GM21381 (cell line): ENCODE measurements around the gene SVOP.
"Not testable (repeated sequence)": the region's sequence is repeated elsewhere in the genome, so short reads cannot be mapped to it uniquely, and the experiment has no call there.

Experiments
- ATAC-seq: cut with Tn5 transposase; IDR thresholded peaks from one replicate; pipeline ENCODE4 v1.9.1; 2021; ENCODE audit warnings: mild to moderate bottlenecking, moderate library complexity; ENCODE audit not compliant: unreplicated experiment

The SVOP gene

GRCh38 chr12:108896336-108896735, 124.5 kb downstream of the SVOP start:
- ATAC-seq, result no peak

- no peak for ATAC-seq
These were observed 125.6 kb downstream of the SVOP start for GRCh38 chr12:108895220-108895802.

DNA sequence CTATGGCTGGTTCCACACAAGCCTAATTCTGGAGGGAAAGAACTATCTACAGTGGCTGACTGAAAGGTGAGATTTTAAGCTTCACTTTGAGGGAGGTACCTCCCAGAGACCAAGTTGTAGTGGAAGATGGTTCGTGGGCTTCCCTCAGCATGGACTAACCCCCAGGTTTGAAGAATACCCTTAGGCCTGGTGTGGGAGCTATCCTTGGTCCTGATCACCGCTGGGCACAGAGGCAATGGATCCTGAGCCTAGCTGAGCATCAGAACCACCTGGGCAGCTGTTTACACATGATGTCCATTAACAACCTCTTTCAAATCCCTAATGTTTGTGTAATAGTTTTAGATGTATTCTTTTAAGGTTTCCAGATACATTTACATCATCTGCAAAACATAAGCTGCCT, 130.7 kb downstream of the SVOP start:
- no peak for ATAC-seq

- ATAC-seq, result no peak
These were observed 132.8 kb downstream of the SVOP start for GRCh38 chr12:108888031-108888430.

- no peak for ATAC-seq
These were observed 133.8 kb downstream of the SVOP start for GRCh38 chr12:108886873-108887629.

GRCh38 chr12:108884116-108885012, 136.5 kb downstream of the SVOP start:
- no peak for ATAC-seq

DNA sequence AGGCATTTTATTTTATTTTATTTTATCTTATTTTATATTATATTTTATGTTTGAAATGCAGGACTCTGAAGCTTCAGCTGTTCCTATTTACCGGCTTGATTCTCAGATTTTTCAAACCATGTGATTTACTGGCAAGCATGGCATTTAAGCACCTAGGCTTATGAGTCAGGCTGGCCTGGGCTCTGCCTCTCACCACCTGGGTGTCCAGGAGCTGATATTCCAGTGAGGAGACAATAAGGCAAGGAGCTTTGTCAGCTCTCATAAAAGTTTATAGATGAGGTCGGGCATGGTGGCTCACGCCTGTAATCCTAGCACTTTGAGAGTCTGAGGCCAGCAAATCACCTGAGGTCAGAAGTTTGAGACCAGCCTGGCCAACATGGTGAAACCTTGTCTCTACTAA, 138.9 kb downstream of the SVOP start:
- no peak for ATAC-seq

DNA sequence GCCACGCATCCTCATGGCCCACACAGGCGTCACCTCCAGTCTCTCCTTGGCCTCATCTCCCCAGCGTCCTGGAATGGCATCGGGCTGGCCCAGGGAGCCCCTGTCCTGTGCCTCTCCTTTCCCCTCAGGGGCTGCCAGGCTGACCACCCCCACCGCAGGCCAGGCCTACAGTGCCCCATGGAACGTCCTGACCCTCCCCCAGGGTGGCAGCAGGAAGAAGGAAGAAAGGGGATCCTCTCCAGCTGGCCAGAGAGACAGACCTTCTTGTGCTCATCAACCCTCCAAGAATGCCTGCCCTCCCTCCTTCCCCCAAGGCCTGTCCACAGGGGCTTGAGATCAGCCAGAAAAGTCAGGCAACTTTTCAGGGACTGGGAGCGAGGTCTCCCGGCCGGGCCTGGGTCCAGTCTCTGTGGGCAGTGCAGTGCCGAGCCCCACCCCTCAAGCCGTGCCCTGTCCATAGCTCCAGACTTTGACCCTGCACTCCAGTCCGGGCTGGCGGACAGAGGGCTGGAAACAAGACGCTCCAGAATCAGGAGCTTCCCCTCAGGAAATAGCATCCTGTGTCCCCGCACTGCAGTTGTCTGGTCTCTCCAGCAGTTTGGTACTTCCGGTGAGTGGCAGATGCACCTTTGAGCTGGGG, 141.1 kb downstream of the SVOP start, which contains the start of gene DAO:
Gene DAO, plus strand, starts transcription at position 478 of the 640 bp plus-strand sequence. CDS start 4,915 bp downstream, outside the sequence.
- ATAC-seq, result no peak

DNA sequence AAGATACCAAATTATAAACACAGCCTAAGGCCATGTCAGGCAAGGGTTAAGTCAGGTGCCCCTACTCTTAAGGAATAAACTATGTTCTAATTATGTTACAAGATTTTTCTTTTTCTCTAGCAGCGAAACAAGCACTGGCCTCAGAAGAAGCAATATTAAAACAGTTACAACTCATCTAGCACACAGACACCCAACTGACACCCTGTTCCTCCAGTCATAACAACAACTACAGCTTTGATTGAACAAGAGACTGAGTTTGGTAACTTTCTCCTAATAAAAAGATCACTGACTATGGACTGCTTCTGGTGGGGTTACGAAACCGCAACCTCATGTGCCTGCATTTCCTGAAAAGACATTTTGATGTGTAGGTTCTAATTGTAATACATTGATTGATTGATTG, 144.3 kb downstream of the SVOP start:
- ATAC-seq, result no peak

- no peak for ATAC-seq
These were observed 145.0 kb downstream of the SVOP start for GRCh38 chr12:108875682-108876361.

DNA sequence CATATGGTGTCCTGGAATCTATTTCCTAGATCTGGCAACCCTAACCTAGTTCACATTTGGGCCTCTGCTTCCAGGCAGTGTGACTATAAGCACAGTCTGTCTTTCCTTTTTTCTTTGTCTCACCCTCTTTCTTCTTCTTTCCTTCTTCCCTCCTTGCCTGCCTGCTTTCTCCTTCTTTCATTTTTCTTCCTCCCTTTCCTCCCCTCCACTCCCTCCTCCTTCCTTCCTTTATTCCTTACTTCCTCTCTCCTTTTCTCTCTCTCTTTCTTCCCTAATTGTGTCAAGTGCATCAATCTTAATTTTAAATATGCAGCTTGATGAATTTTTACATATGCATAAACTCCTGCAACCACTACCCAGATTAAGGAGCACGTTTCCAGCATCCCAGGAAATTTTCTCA, 145.6 kb downstream of the SVOP start:
- no peak for ATAC-seq

GRCh38 chr12:108868781-108869180, 152.1 kb downstream of the SVOP start:
- no peak for ATAC-seq

- not testable (repeated sequence) for ATAC-seq
These were observed 154.8 kb downstream of the SVOP start for GRCh38 chr12:108866083-108866482.

GRCh38 chr12:108865169-108865568, 155.7 kb downstream of the SVOP start:
- no peak for ATAC-seq

- ATAC-seq, result no peak
These were observed 158.3 kb downstream of the SVOP start for GRCh38 chr12:108862588-108862959.

DNA sequence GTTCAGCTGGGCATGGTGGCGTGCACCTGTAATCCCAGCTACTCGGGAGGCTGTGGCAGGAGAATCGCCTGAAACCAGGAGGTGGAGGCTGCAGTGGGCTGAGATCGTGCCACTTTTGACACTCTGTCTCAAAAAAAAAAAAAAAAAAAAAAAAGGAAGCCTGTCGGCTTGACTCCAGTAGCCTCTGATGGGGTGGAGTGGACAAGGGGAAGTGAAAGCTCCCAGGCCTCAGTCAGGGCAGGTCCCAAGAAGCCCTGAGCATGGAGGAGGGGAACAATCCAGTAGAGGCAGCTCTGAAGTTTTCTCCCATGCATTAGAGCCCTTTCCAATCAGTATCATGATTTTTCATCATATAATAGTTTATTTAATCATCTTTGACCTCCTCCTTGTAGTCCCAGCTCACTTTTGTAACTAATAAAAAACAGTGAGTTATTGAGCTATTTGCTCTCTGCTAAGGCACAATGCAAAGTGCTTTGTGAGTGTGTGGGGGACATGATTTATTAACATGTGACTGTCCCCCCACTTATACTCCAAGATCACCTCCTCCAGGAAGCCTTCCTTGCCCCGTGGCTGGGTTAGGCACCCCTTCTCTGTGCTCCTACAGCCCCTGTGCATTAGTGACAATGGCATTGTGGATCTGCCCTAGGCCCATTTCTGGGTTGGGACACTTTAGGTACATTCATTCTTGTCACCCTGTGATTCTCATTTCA, 158.8 kb downstream of the SVOP start:
- no peak for ATAC-seq

- ATAC-seq, result no peak
These were observed 160.4 kb downstream of the SVOP start for GRCh38 chr12:108860443-108860842.

DNA sequence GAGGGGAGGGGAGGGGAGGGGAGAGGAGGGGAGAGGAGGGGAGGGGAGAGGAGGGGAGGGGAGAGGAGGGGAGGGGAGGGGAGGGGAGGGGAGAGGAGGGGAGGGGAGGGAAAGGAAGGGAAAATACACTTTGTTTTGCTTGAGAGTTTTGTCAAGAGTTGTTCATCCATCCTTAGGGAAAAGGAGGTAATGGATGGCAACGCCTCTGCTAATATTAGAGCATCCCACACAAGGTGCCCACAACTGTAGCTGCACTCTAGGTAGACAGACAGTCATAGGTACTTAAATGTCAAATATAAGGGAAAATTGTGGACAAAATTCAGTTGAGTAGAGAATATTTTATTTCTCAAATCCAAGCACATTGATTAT, 161.0 kb downstream of the SVOP start:
- ATAC-seq, result no peak

GRCh38 chr12:108859141-108859922, 161.5 kb downstream of the SVOP start:
- ATAC-seq, result not testable (repeated sequence)
